Thoracic aorta (tissue), 2 donors: ENCODE results near the gene OR4C6. TPM values are rescaled to one million over a fixed set of nuclear protein-coding genes. Genes with fewer than 3 reads are reported as not detected.

Source experiments
- ATAC-seq: fragments of 150-250 bp; one replicate; pipeline ENCODE4 v1.8.0; 2017; ENCODE audit warnings: low read depth; ENCODE audit not compliant: insufficient number of reproducible peaks, low FRiP score
- DNase-seq: peaks from one replicate; pipeline ENCODE4 v3.0.0-alpha.2; 2020; ENCODE audit warnings: low spot score
- H3K27ac ChIP-seq, 2 donors: fragments of 200-600 bp; sonication (generic); 1 replicate in 1 of 2; 2 replicates in 1 of 2; pipeline ENCODE4 v1.5.1; 2016; ENCODE audit warnings: mild to moderate bottlenecking in 2 of 2, moderate library complexity in 2 of 2
- H3K27me3 ChIP-seq: fragments of 200-600 bp; sonication (generic); replicated peaks from 2 replicates; pipeline ENCODE4 v1.6.0; 2016; ENCODE audit warnings: mild to moderate bottlenecking; ENCODE audit not compliant: insufficient read depth
- H3K36me3 ChIP-seq: fragments of 200-600 bp; sonication (generic); one replicate; pipeline ENCODE4 v1.5.1; 2016
- H3K4me1 ChIP-seq, 2 donors: fragments of 200-600 bp; sonication (generic); 1 replicate in 1 of 2; 2 replicates in 1 of 2; pipeline versions ENCODE4 v1.5.1 to v1.6.0; 2016; ENCODE audit warnings: low read depth in 2 of 2, mild to moderate bottlenecking in 1 of 2; ENCODE audit not compliant: control insufficient read depth in 1 of 2
- H3K4me3 ChIP-seq: fragments of 200-600 bp; sonication (generic); 2 replicates; pipeline ENCODE4 v1.5.1; 2016; ENCODE audit warnings: mild to moderate bottlenecking
- H3K9me3 ChIP-seq: fragments of 200-600 bp; sonication (generic); 2 replicates; pipeline ENCODE4 v1.5.1; 2016
- CTCF ChIP-seq: fragments of 200-600 bp; sonication (generic); IDR thresholded peaks from one replicate; pipeline ENCODE4 v1.5.1; 2019; ENCODE audit warnings: antibody characterized with exemption
- total RNA-seq, 2 donors: library from RNA; depleted of rRNA; stranded (reverse); fragments of >200 nt; gene quantifications; one replicate each; pipeline versions ENCODE4 v1.1.0 to v1.2.3, GENCODE V29; 2016

Gene OR4C6
- total RNA-seq, 2 donors from 2014 or later, result not detected

- Histone ChIP-seq H3K4me3 (no peak overlapping the region), H3K27ac (no peak overlapping the region), H3K4me1 (no peaks in the 10 kb centered on the region), H3K9me3 (no peaks in the 10 kb centered on the region), H3K36me3 (no peaks in the 10 kb centered on the region), H3K27me3 (no peaks in the 10 kb centered on the region)
- ATAC-seq (no peak), DNase-seq (no peak)
- no peak for TF ChIP-seq CTCF
These were observed 6.9 kb upstream of the OR4C6 start for GRCh38 chr11:55655096-55655495.

GRCh38 chr11:55658031-55658573, 3.9 kb upstream of the OR4C6 start:
- Histone ChIP-seq H3K4me3 (no peak overlapping the region), H3K9me3 (no peaks in the 10 kb centered on the region), H3K27ac (no peak overlapping the region), H3K36me3 (no peaks in the 10 kb centered on the region), H3K27me3 (no peaks in the 10 kb centered on the region), H3K4me1 (no peaks in the 10 kb centered on the region)
- DNase-seq, result no peak
- no peak for ATAC-seq
- TF ChIP-seq CTCF, result no peak

GRCh38 chr11:55658608-55659007, 3.4 kb upstream of the OR4C6 start:
- TF ChIP-seq CTCF, result no peak
- no peaks in the 10 kb centered on the region for H3K36me3 ChIP-seq
- no peak for ATAC-seq
- no peaks in the 10 kb centered on the region for H3K9me3 ChIP-seq
- H3K4me1 ChIP-seq, result no peaks in the 10 kb centered on the region
- H3K27ac ChIP-seq, result no peak overlapping the region
- no peak for DNase-seq
- H3K4me3 ChIP-seq, result no peak overlapping the region
- no peaks in the 10 kb centered on the region for H3K27me3 ChIP-seq

- no peak overlapping the region for H3K27ac ChIP-seq
- H3K36me3 ChIP-seq, result no peaks in the 10 kb centered on the region
- no peaks in the 10 kb centered on the region for H3K27me3 ChIP-seq
- H3K4me3 ChIP-seq, result no peak overlapping the region
- no peak for DNase-seq
- H3K9me3 ChIP-seq, result no peaks in the 10 kb centered on the region
- no peak for TF ChIP-seq CTCF
- no peaks in the 10 kb centered on the region for H3K4me1 ChIP-seq
- ATAC-seq, result no peak
These were observed 7.4 kb downstream of the OR4C6 start for GRCh38 chr11:55669376-55669775.

- no peaks in the 10 kb centered on the region for H3K27me3 ChIP-seq
- no peaks in the 10 kb centered on the region for H3K4me1 ChIP-seq
- no peaks in the 10 kb centered on the region for H3K9me3 ChIP-seq
- no peak for DNase-seq
- ATAC-seq, result no peak
- H3K4me3 ChIP-seq, result no peak overlapping the region
- H3K36me3 ChIP-seq, result no peaks in the 10 kb centered on the region
- TF ChIP-seq CTCF, result no peak
- no peak overlapping the region for H3K27ac ChIP-seq
These were observed 11.9 kb downstream of the OR4C6 start for GRCh38 chr11:55673860-55674259.
